ENCODE results near the gene GADD45GIP1. TPM values are rescaled to one million over a fixed set of nuclear protein-coding genes. Genes with fewer than 3 reads are reported as not detected.

Gene GADD45GIP1
- total RNA-seq, 1 experiment from 2014 or later = 35.9 TPM

DNA sequence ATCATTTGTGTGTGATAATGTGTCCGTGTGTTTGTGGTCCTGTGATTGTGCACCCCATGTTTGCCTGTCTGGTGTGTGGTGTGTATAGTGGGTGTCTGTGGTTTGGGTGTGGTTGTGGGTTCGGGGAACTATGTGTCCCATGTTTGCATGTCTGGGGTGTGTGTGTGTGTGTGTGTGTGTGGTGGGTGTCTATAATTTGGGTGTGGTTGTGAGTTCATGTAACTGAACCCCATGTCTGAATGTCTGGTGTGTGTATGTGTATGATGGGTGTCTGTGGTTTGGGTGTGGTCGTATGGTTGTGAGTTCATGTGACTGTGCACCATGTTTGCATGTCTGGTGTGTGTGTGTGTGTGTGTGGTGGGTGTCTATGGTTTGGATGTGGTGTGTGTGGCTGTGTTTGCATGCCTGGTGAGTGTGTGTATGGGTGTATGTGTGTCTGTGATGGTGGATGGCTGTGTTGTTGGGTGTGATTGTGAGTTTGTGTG lies 27.2 kb upstream of the GADD45GIP1 start:
- H3K9ac ChIP-seq (ENCODE audit: low read length) = peak overlapping the region; percentile 26; the same call in 1 of the 2 replicates
- ChIA-PET POLR2A (interaction anchor here (1.3 to 1.4 kb wide), 2 partner anchors 19 to 76 kb away, joined by 3 to 4 read pairs; no protein-coding TSS in a partner anchor), RAD21 (ENCODE audit: low non-redundant PET in 1 of 2, low total read pairs in 2 of 2, uncharacterized antibody in 2 of 2, unreplicated experiment in 2 of 2) (interaction anchor here (0.6 to 1.6 kb wide), 5 partner anchors 77 to 110 kb away, joined by 3 to 10 read pairs (median 3); no protein-coding TSS in a partner anchor), CTCF (interaction anchor here (0.7 to 2.2 kb wide), 7 partner anchors 45 to 351 kb away, joined by 3 to 27 read pairs (median 4); no protein-coding TSS in a partner anchor)
- H3K9me2 ChIP-seq (ENCODE audit: insufficient read depth) = no peaks in the 10 kb centered on the region
- no peaks in the 10 kb centered on the region for H4K20me1 ChIP-seq (ENCODE audit: insufficient read depth)
- H3K4me3 ChIP-seq (replicated peaks in 1 of 2; ENCODE audit: low read depth in 1 of 2, low read length in 2 of 2) = no peak overlapping the region
- H3K27me3 ChIP-seq (ENCODE audit: insufficient read depth, low read length) = no peaks in the 10 kb centered on the region
- H3K79me2 ChIP-seq (ENCODE audit: insufficient read depth, low read length) = no peaks in the 10 kb centered on the region
- intact Hi-C loops (cut with micrococcal nuclease) = no loop called here
- H3K4me2 ChIP-seq (ENCODE audit: low read length) = peak overlapping the region; percentile 64
- no peaks in the 10 kb centered on the region for H3K9me3 ChIP-seq (ENCODE audit: control insufficient read depth in 1 of 2, insufficient read depth in 1 of 2, low read depth in 1 of 2, low read length in 2 of 2)
- DNase-seq (ENCODE audit: low read depth, low spot score) = no peak
- H3K27ac ChIP-seq (ENCODE audit: low read depth, low read length) = no peak overlapping the region; the same call in 1 of the 2 replicates
- H3K4me1 ChIP-seq (ENCODE audit: control insufficient read depth in 1 of 2, insufficient read depth in 2 of 2, low read length in 2 of 2) = peaks cover 21 to 28% of the 10 kb centered on the region in 2 experiments; a peak in 3 of 4 replicates
- ATAC-seq = no peak
- TF ChIP-seq JUND (IDR thresholded peaks at IDR 0.05) (no peak), FOSL1 (IDR thresholded peaks at IDR 0.05; ENCODE audit: low read depth) (no peak), CEBPB (IDR thresholded peaks at IDR 0.05; ENCODE audit: low read depth) (no peak), YY1 (IDR thresholded peaks at IDR 0.05; ENCODE audit: extremely low read depth, insufficient replicate concordance, low read depth, low read length) (no peak), ELF1 (IDR thresholded peaks at IDR 0.05; ENCODE audit: borderline replicate concordance, low read depth) (no peak), RAD21 (IDR thresholded peaks at IDR 0.05; ENCODE audit: low read depth) (no peak), POLR2A (IDR thresholded peaks at IDR 0.05; ENCODE audit: borderline replicate concordance, extremely low read depth, insufficient read depth, insufficient read length) (no peak), TCF7L2 (IDR thresholded peaks at IDR 0.05; ENCODE audit: borderline replicate concordance, extremely low read depth, insufficient read depth, insufficient read length) (no peak), SIN3A (IDR thresholded peaks at IDR 0.05; ENCODE audit: low read depth) (no peak), EGR1 (IDR thresholded peaks at IDR 0.05; ENCODE audit: low read depth) (no peak), EZH2phosphoT487 (IDR thresholded peaks at IDR 0.05; ENCODE audit: borderline replicate concordance) (no peak), POLR2AphosphoS5 (IDR thresholded peaks at IDR 0.05; ENCODE audit: low read depth, low read length) (no peak), ZNF274 (IDR thresholded peaks at IDR 0.05; ENCODE audit: low read depth, low read length) (no peak), CBX3 (IDR thresholded peaks at IDR 0.05; ENCODE audit: low read depth) (no peak; the same call in 1 of the 2 replicates)
- TF ChIP-seq, protein P1, sequence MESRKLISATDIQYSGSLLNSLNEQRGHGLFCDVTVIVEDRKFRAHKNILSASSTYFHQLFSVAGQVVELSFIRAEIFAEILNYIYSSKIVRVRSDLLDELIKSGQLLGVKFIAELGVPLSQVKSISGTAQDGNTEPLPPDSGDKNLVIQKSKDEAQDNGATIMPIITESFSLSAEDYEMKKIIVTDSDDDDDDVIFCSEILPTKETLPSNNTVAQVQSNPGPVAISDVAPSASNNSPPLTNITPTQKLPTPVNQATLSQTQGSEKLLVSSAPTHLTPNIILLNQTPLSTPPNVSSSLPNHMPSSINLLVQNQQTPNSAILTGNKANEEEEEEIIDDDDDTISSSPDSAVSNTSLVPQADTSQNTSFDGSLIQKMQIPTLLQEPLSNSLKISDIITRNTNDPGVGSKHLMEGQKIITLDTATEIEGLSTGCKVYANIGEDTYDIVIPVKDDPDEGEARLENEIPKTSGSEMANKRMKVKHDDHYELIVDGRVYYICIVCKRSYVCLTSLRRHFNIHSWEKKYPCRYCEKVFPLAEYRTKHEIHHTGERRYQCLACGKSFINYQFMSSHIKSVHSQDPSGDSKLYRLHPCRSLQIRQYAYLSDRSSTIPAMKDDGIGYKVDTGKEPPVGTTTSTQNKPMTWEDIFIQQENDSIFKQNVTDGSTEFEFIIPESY (IDR thresholded peaks at IDR 0.05; ENCODE audit: extremely low read depth, insufficient replicate concordance, low read length) = no peak
- TF ChIP-seq, protein P2, sequence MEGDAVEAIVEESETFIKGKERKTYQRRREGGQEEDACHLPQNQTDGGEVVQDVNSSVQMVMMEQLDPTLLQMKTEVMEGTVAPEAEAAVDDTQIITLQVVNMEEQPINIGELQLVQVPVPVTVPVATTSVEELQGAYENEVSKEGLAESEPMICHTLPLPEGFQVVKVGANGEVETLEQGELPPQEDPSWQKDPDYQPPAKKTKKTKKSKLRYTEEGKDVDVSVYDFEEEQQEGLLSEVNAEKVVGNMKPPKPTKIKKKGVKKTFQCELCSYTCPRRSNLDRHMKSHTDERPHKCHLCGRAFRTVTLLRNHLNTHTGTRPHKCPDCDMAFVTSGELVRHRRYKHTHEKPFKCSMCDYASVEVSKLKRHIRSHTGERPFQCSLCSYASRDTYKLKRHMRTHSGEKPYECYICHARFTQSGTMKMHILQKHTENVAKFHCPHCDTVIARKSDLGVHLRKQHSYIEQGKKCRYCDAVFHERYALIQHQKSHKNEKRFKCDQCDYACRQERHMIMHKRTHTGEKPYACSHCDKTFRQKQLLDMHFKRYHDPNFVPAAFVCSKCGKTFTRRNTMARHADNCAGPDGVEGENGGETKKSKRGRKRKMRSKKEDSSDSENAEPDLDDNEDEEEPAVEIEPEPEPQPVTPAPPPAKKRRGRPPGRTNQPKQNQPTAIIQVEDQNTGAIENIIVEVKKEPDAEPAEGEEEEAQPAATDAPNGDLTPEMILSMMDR (IDR thresholded peaks at IDR 0.05 in 2 of 3, conservative IDR thresholded peaks at IDR 0.05 in 1 of 3; ENCODE audit: borderline replicate concordance in 1 of 3, insufficient read depth in 1 of 3, low read depth in 2 of 3, low read length in 2 of 3) = no peak
- TF ChIP-seq, protein P3, sequence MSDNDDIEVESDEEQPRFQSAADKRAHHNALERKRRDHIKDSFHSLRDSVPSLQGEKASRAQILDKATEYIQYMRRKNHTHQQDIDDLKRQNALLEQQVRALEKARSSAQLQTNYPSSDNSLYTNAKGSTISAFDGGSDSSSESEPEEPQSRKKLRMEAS (IDR thresholded peaks at IDR 0.05) = no peak
- TF ChIP-seq, protein P4, sequence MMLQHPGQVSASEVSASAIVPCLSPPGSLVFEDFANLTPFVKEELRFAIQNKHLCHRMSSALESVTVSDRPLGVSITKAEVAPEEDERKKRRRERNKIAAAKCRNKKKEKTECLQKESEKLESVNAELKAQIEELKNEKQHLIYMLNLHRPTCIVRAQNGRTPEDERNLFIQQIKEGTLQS (IDR thresholded peaks at IDR 0.05) = no peak
- TF ChIP-seq, protein P5, sequence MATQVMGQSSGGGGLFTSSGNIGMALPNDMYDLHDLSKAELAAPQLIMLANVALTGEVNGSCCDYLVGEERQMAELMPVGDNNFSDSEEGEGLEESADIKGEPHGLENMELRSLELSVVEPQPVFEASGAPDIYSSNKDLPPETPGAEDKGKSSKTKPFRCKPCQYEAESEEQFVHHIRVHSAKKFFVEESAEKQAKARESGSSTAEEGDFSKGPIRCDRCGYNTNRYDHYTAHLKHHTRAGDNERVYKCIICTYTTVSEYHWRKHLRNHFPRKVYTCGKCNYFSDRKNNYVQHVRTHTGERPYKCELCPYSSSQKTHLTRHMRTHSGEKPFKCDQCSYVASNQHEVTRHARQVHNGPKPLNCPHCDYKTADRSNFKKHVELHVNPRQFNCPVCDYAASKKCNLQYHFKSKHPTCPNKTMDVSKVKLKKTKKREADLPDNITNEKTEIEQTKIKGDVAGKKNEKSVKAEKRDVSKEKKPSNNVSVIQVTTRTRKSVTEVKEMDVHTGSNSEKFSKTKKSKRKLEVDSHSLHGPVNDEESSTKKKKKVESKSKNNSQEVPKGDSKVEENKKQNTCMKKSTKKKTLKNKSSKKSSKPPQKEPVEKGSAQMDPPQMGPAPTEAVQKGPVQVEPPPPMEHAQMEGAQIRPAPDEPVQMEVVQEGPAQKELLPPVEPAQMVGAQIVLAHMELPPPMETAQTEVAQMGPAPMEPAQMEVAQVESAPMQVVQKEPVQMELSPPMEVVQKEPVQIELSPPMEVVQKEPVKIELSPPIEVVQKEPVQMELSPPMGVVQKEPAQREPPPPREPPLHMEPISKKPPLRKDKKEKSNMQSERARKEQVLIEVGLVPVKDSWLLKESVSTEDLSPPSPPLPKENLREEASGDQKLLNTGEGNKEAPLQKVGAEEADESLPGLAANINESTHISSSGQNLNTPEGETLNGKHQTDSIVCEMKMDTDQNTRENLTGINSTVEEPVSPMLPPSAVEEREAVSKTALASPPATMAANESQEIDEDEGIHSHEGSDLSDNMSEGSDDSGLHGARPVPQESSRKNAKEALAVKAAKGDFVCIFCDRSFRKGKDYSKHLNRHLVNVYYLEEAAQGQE (IDR thresholded peaks at IDR 0.05; ENCODE audit: low read depth) = no peak
- no peak overlapping the region for H2AFZ ChIP-seq (ENCODE audit: low read depth, low read length, poor library complexity, severe bottlenecking)
- BruUV-seq (replicated peaks) = no TSS peak
- H3K36me3 ChIP-seq (ENCODE audit: control insufficient read depth in 1 of 2, insufficient read depth in 2 of 2, low read length in 2 of 2) = no peaks in the 10 kb centered on the region
